GM18951 (cell line): ENCODE measurements around the gene SLC16A9.

Experiments
- POLR2A ChIP-seq: IDR thresholded peaks from 4 replicates; pipeline ENCODE4 v1.6.1; 2011; ENCODE audit warnings: mild to moderate bottlenecking; ENCODE audit not compliant: insufficient read length, insufficient read depth; ENCODE audit errors: extremely low read depth
- in situ Hi-C: fragments of 300-500 bp; cut with MboI; formaldehyde crosslinking; loops from one replicate; pipeline ENCODE4 v1.12.0; 2022; ENCODE audit warnings: low sequenced_read_pairs, mixed read lengths, inconsistent platforms; ENCODE audit not compliant: unreplicated experiment

SLC16A9 gene

DNA sequence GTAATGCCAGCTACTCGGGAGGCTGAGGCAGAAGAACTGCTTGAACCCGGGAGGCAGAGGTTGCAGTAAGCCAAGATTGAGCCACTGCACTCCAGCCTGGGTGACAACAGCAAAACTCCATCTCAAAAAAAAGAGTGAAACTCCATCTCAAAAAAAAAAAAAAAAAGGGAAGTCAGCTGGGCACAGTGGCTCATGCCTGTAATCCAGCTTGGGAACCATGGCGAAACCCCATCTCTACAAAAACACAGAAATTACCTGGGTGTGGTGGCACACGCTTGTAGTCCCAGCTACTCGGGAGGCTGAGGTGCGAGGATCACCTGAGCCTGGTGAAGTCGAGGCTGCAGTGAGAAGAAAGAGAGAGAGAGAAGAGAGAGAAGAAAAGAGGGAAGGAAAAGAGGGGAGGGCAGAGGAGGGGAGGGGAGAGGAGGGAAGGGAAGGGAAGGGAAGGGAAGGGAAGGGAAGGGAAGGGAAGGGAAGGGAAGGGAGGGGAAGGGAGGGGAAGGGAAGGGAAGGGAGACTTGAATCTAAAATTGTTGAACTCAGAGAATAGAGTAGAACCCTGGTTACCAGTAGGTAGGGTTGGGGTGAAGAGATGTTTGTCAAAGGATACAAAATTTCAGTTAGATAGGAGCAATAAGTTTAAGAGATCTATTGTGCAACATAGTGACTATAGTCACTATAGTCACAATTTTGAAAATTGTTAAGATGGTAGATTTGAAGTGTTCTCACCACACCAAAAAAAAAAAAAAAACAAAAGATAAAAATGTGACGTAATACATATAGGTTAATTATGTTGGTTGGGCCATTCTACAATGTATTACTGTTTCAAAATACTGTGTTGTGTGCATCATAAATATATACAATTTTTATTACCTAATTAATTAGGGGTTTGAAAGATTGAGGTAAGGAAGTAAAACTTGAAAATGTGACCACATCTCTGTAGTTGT, 2.5 kb downstream of the SLC16A9 start:
- no peak for TF ChIP-seq POLR2A
- in situ Hi-C loops, result no loop called here

GRCh38 chr10:59705931-59706330, 3.7 kb downstream of the SLC16A9 start:
- TF ChIP-seq POLR2A, result no peak
- in situ Hi-C loops, result no loop called here

DNA sequence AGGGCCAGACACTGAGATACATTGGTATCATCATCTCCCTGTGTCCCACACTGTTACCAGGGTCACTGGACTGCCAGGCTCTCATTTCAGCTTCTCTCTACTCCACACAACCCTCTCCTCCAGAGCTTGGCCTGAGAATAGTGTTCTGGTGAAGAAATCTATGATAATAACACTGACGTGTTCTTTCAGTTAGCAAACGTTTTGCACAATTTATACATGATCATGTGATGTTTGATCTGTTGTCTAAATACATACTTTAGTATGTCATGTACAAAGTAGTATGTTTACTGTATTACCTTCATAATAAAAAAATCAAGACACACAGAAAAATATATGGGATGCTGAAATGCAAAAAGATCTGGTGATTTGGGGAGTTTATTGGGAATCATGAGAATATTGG, 5.0 kb downstream of the SLC16A9 start:
- no peak for TF ChIP-seq POLR2A
- in situ Hi-C loops, result no loop called here

DNA sequence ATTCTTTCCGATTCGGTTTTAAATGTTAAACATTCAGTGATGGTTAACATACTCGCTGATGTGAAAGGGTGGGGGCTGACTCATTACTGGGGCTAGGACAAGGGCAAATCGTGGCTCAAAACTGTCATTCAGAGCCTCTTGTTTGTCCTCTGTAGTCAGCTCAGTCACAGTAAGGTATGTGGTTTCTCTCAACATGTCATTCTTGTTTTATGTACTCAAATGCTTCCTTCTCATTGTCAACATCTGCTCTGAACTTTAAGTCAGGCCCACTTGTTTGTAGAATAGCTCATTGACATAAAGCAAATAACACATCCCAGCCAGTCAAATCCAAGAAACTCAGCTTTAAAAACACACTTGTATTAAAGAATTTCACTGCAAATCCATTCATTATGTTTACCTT, 7.3 kb downstream of the SLC16A9 start:
- TF ChIP-seq POLR2A, result no peak
- in situ Hi-C loops, result no loop called here

GRCh38 chr10:59700709-59701108, 8.9 kb downstream of the SLC16A9 start:
- TF ChIP-seq POLR2A, result no peak
- in situ Hi-C loops, result no loop called here

- no peak for TF ChIP-seq POLR2A
- in situ Hi-C loops, result no loop called here
Observed at GRCh38 chr10:59698326-59698725, 11.3 kb downstream of the SLC16A9 start.

DNA sequence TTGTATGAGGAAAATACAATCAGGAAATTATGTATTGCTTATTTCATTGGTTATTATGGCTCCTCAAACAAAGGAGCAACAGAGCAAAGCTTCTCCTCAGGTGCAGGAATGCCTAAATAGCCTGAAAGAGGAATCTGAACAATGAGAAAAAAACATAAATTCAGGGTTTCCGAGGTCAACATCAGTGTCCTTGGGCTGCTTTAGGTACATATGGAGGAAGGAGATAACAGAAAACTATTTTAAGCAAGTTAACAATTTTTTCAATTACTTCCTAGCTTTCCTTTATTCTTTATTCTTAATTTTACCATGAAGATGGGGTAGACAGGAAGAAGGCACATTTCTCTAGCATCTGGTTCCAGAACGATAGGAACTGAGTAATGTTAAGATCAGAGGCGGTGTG, 14.0 kb downstream of the SLC16A9 start:
- TF ChIP-seq POLR2A, result no peak
- in situ Hi-C loops, result no loop called here

DNA sequence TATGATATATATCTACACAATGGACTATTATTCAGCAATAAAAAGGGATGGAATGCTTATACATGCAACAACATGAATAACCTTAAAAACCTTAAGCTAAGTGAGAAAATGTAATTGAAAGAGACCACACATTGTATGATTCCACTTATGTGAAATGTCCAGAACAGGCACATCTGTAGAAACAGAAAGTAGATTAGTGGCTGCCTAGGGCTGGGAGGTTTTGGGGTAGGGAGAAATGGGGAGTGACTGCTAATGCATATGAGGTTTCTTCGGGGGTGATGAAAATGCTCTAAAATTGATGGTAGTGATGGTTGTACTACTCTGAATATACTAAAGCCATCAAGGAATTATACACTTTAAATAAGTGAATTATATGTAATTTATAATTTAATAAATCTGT, 14.7 kb downstream of the SLC16A9 start:
- in situ Hi-C loops, result no loop called here
- no peak for TF ChIP-seq POLR2A

DNA sequence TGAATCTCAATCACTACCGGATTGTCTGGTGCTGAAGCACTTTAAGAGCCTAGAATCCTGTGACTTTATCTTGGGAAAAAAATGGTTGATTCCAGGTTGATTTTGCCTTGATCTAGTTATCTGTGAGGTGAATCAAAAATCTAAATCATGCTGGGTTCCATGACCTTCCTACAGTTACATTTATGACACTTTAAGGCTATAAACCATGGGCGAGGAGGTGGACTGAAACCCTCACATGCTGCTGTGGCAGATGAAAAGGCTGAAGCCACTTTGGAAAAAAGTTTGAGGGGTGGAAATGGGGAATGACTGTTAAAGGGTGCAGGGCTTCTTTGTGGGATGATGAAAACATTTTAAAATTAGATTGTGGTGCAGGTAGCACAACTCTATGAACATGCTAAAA, 17.5 kb downstream of the SLC16A9 start:
- TF ChIP-seq POLR2A, result no peak
- in situ Hi-C loops, result no loop called here

DNA sequence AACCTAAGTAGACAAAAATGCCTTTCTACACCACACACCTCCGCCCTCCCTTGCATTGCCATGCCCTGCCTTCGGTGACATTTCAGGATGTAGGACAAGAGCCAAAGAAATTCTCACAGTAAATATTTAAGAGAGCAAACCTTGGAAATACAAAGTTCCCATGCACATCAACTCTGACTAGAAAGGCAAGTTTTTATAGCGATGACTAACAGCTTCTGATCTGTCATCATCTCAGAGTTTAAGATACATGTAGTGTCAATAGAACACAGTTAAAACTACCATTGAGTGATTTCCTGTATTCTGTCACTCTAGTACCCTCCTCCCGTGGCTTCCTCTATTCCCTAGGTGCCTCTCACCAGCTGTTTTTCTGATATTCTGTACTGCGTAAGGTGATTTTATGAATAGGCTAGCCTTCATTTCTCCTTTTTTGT, 20.7 kb downstream of the SLC16A9 start:
- TF ChIP-seq POLR2A, result no peak
- in situ Hi-C loops, result no loop called here

DNA sequence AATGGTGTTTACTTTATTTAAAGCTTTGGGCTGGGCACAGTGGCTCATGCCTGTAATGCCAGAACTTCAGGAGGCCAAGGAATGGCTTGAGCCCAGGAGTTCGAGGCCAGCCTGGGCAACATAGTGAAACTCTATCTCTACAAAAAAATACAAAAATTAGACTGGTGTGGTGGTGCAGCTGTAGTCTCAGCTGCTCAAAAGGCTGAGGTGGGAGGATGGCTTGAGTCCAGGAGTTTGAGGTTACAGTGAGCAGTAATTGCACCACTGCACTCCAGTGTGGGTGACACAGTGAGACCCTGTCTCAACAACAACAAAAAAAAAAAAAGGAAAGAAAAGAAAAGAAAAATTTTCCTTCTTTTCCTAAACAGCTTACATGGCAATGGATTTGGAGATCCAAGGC, 22.0 kb downstream of the SLC16A9 start:
- in situ Hi-C loops, result no loop called here
- no peak for TF ChIP-seq POLR2A

GRCh38 chr10:59684006-59684405, 25.6 kb downstream of the SLC16A9 start:
- TF ChIP-seq POLR2A, result no peak
- in situ Hi-C loops, result no loop called here

DNA sequence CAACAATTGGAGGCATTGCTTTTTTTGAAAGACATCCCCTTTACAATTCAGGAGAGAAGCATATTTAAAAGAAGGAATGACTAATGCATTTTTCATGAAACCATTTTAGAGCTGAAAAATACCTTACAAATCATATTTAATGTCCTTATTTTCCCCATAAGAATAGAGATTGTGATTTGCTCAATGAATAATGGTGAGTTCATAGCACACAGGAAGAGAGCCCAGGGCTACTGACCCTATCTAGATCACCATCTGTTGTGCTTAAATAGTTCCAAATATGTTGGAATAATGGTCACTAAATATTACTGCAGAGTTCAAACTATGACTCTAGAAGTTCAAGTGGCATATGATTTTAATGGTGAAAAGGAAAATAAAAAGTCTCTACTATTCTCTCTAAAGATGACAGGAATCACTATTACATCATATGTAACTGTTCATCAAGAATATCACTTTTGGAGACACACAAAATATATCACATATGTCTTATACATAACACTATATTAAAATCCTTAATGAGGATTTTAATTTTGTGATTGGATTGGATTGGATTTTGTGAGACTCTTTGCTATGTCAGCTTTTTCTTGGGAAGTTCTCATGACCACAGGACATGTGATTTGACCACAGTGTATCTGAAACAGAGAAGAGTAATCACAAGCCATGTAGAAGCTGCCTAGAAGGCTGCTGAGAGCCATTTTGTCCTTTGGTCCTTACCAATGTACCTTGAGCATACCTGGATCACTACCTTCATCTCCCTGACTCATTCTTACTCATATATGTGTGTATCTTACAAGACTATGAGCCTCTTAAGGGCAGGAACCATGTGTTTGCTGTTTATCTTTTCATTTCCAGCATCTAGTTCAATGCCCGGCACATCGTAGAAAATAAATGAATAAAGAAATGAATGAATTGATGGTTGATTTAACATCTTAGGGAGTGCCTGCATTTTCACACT, 26.4 kb downstream of the SLC16A9 start:
- in situ Hi-C loops, result no loop called here
- no peak for TF ChIP-seq POLR2A
